ENCODE measurements around the gene PES1. TPM values are rescaled to one million over a fixed set of nuclear protein-coding genes. Genes with fewer than 3 reads are reported as not detected.
"Not testable (repeated sequence)": the region's sequence is repeated elsewhere in the genome, so short reads cannot be mapped to it uniquely, and the experiment has no call there.

The PES1 gene
- total and polyA plus RNA-seq, 2 of the 13 experiments (the other 11 are each of a cell fraction or from before 2014, with no cell fraction given): 65.1 to 94.7 TPM

- H4K20me1 ChIP-seq (ENCODE audit: insufficient read depth, low read length); H3K27ac ChIP-seq (ENCODE audit: extremely low read length, insufficient read depth, low read length); H3K27me3 ChIP-seq (ENCODE audit: control insufficient read depth in 1 of 2, insufficient read depth in 2 of 2, low read length in 2 of 2); POLR2A ChIA-PET; intact Hi-C loops (cut with micrococcal nuclease; ENCODE audit: unreplicated experiment); H3K9me3 ChIP-seq (ENCODE audit: low read length); H3K36me3 ChIP-seq (replicated peaks in 1 of 2; ENCODE audit: control insufficient read depth in 1 of 2, insufficient read depth in 2 of 2, low read length in 2 of 2); ATAC-seq; H3K4me2 ChIP-seq (ENCODE audit: low read depth, low read length); in situ Hi-C loops (cut with HindIII; ENCODE audit: extremely low pct_ligation_motif_present, low pct_unique_long_range_greater_than_20kb); CTCF ChIA-PET (ENCODE audit: low intra/inter-chr PET ratio, low total read pairs); H2AFZ ChIP-seq (ENCODE audit: low read length); H3K9ac ChIP-seq (ENCODE audit: insufficient read depth, low read depth, low read length); H3K79me2 ChIP-seq (ENCODE audit: insufficient read depth, low read length); BruUV-seq (replicated peaks); DNase-seq (ENCODE audit: low spot score); H3K4me3 ChIP-seq (replicated peaks in 1 of 3; ENCODE audit: insufficient read depth in 1 of 3, low read depth in 2 of 3, low read length in 3 of 3); FAIRE-seq: not testable (repeated sequence)
- peak; percentile 55; the same call in 1 of the 2 replicates for TF ChIP-seq ZNF121 (CRISPR knock-in tag; IDR thresholded peaks at IDR 0.05)
- peaks cover 50% of the 10 kb centered on the region for H3K4me1 ChIP-seq (ENCODE audit: insufficient read depth, low read length)
- over 99% methylated on average over 6 of the region's 6 CpGs for WGBS (ENCODE audit: low lambda C conversion rate)
These were observed 24.4 kb downstream of the PES1 start for GRCh38 chr22:30567277-30567676.

- POLR2A ChIA-PET: interaction anchor here (1.1 to 2.1 kb wide), 2 partner anchors 25 to 143 kb away, joined by 3 to 7 read pairs; partner anchors contain the start of gene PES1
- no peak overlapping the region for H3K9ac ChIP-seq (ENCODE audit: insufficient read depth, low read depth, low read length)
- H3K4me2 ChIP-seq (ENCODE audit: low read depth, low read length): peak overlapping the region; percentile 56
- intact Hi-C loops (cut with micrococcal nuclease; ENCODE audit: unreplicated experiment) (no loop called here), in situ Hi-C loops (cut with HindIII; ENCODE audit: extremely low pct_ligation_motif_present, low pct_unique_long_range_greater_than_20kb) (no loop called here)
- H3K27me3 ChIP-seq (ENCODE audit: control insufficient read depth in 1 of 2, insufficient read depth in 2 of 2, low read length in 2 of 2): no peaks in the 10 kb centered on the region
- H2AFZ ChIP-seq (ENCODE audit: low read length): no peak overlapping the region
- no TSS peak for BruUV-seq (replicated peaks)
- ATAC-seq: peak; percentile 93
- no peaks in the 10 kb centered on the region for H3K9me3 ChIP-seq (ENCODE audit: low read length)
- peak; percentile 80 for DNase-seq (ENCODE audit: low spot score)
- H3K4me1 ChIP-seq (ENCODE audit: insufficient read depth, low read length): peaks cover 46% of the 10 kb centered on the region
- CTCF ChIA-PET (ENCODE audit: low intra/inter-chr PET ratio, low total read pairs): no interaction called here
- H3K36me3 ChIP-seq (replicated peaks in 1 of 2; ENCODE audit: control insufficient read depth in 1 of 2, insufficient read depth in 2 of 2, low read length in 2 of 2): no peaks in the 10 kb centered on the region
- WGBS (ENCODE audit: low lambda C conversion rate): 0% methylated on average over 4 of the region's 7 CpGs
- no peaks in the 10 kb centered on the region for H4K20me1 ChIP-seq (ENCODE audit: insufficient read depth, low read length)
- H3K4me3 ChIP-seq (replicated peaks in 1 of 3; ENCODE audit: insufficient read depth in 1 of 3, low read depth in 2 of 3, low read length in 3 of 3): peak overlapping the region in 1 of 3 experiments; percentile 45; a peak in 2 of 6 replicates
- no peak overlapping the region for H3K27ac ChIP-seq (ENCODE audit: extremely low read length, insufficient read depth, low read length)
- H3K79me2 ChIP-seq (ENCODE audit: insufficient read depth, low read length): no peaks in the 10 kb centered on the region
- peak; percentile 92 for FAIRE-seq
- TF ChIP-seq RARA (CRISPR knock-in tag; IDR thresholded peaks at IDR 0.05) (peak; percentile 50), LCORL (IDR thresholded peaks at IDR 0.05) (no peak), LCORL (CRISPR knock-in tag; IDR thresholded peaks at IDR 0.05) (peak; percentile 75), HNF4A (CRISPR knock-in tag; IDR thresholded peaks at IDR 0.05) (peak; percentile 87), CBFB (CRISPR knock-in tag; IDR thresholded peaks at IDR 0.05) (0 out of 2 replicates have a peak, but pooled peaks have one; percentile 22), MIER2 (CRISPR knock-in tag; IDR thresholded peaks at IDR 0.05) (0 out of 2 replicates have a peak, but pooled peaks have one; percentile 31), CEBPB (IDR thresholded peaks at IDR 0.05; ENCODE audit: borderline replicate concordance, low read depth, low read length) (no peak), ZNF383 (CRISPR knock-in tag; IDR thresholded peaks at IDR 0.05; ENCODE audit: borderline replicate concordance) (no peak), ZNF670 (CRISPR knock-in tag; IDR thresholded peaks at IDR 0.05; ENCODE audit: borderline replicate concordance) (no peak), ZNF501 (CRISPR knock-in tag; IDR thresholded peaks at IDR 0.05) (peak; percentile 45; the same call in 1 of the 2 replicates), HNF1A (IDR thresholded peaks at IDR 0.05; ENCODE audit: low read depth) (0 out of 2 replicates have a peak, but pooled peaks have one; percentile 32), HNF1A (CRISPR knock-in tag; IDR thresholded peaks at IDR 0.05; ENCODE audit: borderline replicate concordance) (no peak), KAT8 (CRISPR knock-in tag; IDR thresholded peaks at IDR 0.05) (peak; percentile 47; the same call in 1 of the 2 replicates), ZNF75D (CRISPR knock-in tag; IDR thresholded peaks at IDR 0.05; ENCODE audit: borderline replicate concordance) (no peak), ZMAT5 (CRISPR knock-in tag; IDR thresholded peaks at IDR 0.05; ENCODE audit: borderline replicate concordance, low read depth) (no peak)
These were observed 25.6 kb downstream of the PES1 start for GRCh38 chr22:30566125-30566524.

Measured in HepG2 (cell line).